NCI-H82 (cell line): ENCODE measurements around the gene CHCHD3.

ENCODE experiments used
- DNase-seq: peaks from one replicate; lab custom pipeline; 2025; lab: John Stamatoyannopoulos, UW

The CHCHD3 gene

DNA sequence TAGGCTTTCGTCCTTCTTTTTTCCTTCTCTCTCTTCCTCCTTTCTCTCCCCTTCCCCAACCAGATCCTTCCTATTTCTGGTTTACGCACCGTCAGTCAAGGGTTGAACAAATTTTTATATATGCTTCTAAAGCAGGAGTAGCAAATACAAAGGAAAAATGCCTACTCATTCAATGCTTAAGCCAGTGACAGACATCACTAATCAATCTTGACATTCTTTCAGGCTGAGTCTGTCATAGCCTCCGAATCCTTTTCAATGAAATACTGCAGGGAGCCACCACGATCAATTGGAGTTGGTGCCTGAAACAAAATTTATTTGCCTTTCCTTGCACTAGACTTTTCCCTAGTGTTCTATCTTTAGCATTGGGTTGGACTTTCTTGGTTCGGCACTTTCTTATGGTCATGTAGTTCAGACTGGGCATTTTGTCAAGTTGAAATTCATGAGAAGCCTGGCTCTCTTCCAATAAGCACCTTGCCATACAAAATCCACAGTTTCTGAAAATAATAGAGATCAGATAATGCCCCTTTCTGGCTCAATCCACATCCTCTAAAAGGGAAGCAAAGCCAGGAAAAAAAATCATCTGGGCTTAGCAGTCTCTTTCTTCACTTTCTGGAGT is 266.1 kb downstream of the CHCHD3 start:
- no peak for DNase-seq

DNA sequence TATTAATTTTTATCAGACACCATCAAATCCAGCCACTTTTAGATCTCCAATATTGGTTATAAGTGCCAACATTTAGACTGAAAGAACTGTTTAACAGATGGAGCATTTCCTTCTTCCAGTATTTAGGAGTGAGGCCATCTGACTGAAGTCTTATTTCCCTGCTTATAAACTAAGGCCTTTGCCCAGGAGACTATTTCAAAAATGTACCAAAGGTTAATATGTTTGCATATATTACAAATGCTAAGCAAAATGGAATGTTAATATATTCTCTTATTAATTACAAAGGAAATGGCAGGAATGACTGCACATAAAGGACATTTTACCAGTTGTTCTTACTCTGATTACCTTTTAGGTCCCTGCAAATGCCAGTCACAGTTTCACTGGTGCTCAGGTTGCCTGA is 266.8 kb downstream of the CHCHD3 start:
- DNase-seq = no peak

DNA sequence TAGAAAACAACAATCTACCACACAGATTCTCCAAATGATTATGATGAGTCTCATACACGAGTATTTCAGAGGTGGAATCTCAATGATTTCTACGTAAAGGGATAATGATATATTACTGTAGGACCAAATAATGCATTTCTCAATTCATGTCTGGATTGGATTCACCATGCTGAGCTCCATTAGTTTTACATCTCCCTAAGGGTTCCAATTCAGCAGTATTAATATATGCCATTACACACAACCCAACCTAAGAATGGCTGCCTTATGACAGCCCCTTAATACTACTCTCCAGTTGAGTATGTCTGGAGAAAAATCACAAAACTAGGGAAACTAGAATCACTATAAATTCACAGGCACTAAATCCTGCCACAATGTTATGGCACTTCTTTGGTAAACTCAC is 271.3 kb downstream of the CHCHD3 start:
- DNase-seq = no peak

GRCh38 chr7:132806834-132807233 is 275.1 kb downstream of the CHCHD3 start:
- DNase-seq = no peak

GRCh38 chr7:132805766-132806165 is 276.1 kb downstream of the CHCHD3 start:
- no peak for DNase-seq

GRCh38 chr7:132804849-132805485 is 276.9 kb downstream of the CHCHD3 start:
- DNase-seq = no peak

- DNase-seq = no peak
Observed at GRCh38 chr7:132800522-132800921, 281.4 kb downstream of the CHCHD3 start.

DNA sequence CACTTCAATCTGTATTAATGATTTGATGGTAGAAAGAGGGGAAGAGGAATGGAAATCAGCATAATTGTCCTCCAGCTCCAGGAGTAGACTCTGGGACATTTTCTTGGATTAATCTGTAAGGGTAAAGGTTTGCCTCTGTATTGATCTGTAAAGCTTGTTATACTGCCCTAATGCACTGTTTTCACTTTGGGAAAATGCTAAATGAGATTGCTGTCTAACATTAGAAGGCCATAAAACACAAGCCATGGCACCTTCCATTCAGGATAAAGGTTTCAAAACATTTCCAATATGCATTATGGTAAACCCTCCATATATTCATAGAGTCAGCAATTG is 282.8 kb downstream of the CHCHD3 start:
- peak; percentile 22 for DNase-seq

DNA sequence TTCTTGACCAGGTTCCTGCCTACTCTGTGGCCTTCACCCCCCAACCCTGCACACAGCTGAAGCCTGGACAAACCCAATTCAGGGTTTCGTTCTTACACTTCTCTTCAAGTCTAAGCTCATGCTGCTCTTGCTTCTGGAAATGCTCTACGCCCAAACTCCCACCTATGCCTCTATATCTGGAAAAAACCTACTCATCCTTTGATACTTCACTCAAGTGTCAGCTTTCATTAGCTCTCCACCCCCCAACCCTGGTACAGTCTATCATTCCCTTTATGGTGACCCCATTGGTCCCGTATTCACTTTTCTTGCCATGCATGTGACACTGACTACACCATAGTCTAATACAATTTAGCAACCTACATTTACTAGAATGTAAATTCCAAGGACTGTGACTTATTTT is 284.7 kb downstream of the CHCHD3 start:
- DNase-seq = no peak

- no peak for DNase-seq
Observed at GRCh38 chr7:132793474-132793873, 288.4 kb downstream of the CHCHD3 start.

DNA sequence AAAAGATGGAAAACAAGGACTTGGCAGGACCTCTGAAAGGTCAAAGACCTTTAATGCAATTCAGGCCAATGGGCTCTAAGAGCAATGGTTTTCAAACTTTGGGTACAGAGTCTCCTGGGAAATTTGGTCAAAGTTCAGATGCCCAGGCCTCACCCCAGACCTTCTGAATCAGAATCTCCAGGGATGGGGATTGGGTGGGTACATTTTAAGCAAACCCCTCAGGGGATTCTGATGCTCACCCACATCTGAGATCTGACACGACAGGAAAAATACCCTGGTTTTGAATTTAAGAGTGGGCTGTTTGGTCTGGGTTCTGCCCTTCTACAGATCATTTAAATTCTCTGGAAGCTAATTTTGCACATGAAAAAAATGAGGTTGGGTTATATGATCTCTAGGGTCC is 290.9 kb downstream of the CHCHD3 start:
- no peak for DNase-seq

GRCh38 chr7:132790104-132790503 is 291.8 kb downstream of the CHCHD3 start:
- DNase-seq = no peak

- no peak for DNase-seq
Observed at GRCh38 chr7:132789281-132789680, 292.6 kb downstream of the CHCHD3 start.

GRCh38 chr7:132785870-132786269 is 296.0 kb downstream of the CHCHD3 start:
- no peak for DNase-seq

GRCh38 chr7:132784406-132784805 is 297.5 kb downstream of the CHCHD3 start:
- DNase-seq = no peak

- no peak for DNase-seq
Observed at GRCh38 chr7:132783824-132784223, 298.1 kb downstream of the CHCHD3 start.

DNA sequence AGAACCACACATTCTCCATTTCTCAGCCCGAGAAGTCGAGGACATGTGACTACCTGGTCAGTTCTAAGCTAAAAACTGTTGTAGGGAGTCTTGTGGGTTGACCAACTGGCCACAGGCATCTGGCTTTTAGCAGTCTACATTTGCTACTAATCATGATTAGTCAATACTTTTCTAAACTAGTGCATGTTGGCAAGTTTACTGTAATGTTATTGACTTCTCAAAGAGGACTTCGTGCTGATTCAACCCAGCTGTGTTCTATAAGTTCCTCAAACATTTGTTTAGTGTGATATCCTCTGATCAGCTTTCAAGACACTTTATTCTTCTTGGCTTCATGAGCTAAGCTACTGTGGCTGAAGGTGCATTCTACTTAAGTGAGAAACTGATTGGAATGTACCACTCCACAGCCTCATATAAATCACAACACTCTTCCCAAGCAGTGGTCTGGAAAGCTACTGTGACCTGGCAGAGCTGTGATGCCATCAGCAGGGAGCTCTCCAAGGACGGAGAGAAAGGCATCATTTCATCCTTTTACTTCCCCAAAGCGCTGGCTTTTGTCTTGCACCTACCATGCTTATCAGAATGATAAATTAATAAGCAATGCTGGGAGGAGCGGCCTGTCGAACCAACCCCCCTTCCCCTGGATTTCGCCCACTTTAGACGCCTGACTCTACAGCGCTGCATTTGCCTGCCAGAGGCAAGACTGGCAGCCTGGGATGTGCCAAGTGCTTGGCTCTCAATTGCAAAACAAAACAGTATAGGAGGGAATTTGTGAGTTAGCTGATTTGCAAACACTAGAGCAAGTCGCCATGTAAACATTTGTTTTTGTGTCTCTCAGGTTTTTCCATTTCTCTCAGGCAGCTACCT is 298.9 kb downstream of the CHCHD3 start:
- no peak for DNase-seq

- no peak for DNase-seq
Observed at GRCh38 chr7:132780822-132781221, 301.1 kb downstream of the CHCHD3 start.

DNA sequence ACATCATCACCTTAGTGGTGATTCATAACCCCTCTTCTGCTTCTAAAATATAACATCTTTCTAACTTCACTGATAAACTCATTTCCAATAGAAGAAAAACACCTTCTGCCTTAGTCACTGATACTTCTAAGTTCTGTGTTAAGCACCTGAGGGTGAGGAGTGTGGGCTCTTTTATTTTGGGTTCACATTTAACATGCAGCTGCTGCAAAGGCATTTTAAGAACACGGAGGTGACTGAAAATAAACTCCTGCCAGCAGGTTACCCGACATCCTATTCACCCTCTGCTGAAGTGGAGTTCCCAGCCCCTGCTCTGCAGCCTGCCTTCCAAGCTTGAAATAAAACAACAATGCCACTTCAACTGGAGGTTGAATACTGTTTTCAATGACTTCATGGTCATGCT is 302.7 kb downstream of the CHCHD3 start:
- no peak for DNase-seq

DNA sequence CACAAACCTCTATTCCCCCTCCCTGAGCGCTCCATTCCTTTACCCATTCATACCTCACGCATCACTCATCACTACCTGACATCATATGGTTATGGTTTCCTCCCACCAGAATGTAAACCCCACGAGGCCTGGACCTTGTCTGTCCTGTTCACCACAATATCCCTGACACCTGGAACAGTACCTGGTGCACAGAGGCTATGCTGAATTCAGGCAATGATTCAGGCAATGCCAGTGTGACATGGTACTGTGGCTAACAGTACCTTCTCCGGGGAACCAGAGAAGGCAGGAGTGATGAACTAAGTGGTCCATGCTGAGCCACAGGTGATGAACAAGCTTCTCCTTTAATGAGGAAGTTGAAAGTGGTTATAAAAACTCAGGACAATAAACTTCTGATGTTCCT is 303.1 kb downstream of the CHCHD3 start:
- no peak for DNase-seq

- no peak for DNase-seq
Observed at GRCh38 chr7:132777956-132778355, 303.9 kb downstream of the CHCHD3 start.

DNA sequence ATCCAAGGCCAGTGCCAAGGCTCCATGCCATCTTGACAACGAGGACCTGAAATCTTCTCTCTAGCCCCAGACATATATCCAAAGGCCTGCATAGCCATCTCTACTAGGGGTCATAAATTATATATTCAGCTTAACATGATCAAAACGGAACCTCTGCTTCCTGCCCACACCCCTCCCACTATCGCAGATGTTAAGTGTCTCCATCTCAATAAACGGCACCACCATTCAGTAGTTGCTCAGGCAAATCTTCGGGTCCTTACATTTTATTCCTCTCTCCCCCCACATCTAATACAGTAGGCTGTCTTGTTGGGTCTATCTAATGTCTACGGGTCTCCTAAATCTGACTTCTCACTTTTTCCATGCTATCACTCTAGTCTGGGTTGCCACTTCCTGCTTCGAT is 304.5 kb downstream of the CHCHD3 start:
- DNase-seq = no peak

- no peak for DNase-seq
Observed at GRCh38 chr7:132776048-132776620, 305.8 kb downstream of the CHCHD3 start.
